ENCODE data around the gene DYRK1A.
"Not testable (repeated sequence)": the region's sequence is repeated elsewhere in the genome, so short reads cannot be mapped to it uniquely, and the experiment has no call there.

DYRK1A gene

GRCh38 chr21:37366482-37367316 is at the start of gene DYRK1A:
Gene DYRK1A, plus strand, starts transcription at chr21:37366773. Its CDS starts 53,602 bp downstream, at chr21:37420375.
- peak; percentile 96 to 97 for DNase-seq (ENCODE audit: low read depth in 2 of 2, low spot score in 1 of 2)

- no peak for DNase-seq (ENCODE audit: low read depth in 2 of 2, low spot score in 1 of 2)
Observed at GRCh38 chr21:37319551-37319950, 47.0 kb upstream of the DYRK1A start.

GRCh38 chr21:37322084-37322483 is 44.5 kb upstream of the DYRK1A start:
- DNase-seq (ENCODE audit: low read depth in 2 of 2, low spot score in 1 of 2), result no peak

- DNase-seq (ENCODE audit: low read depth in 2 of 2, low spot score in 1 of 2), result no peak
Observed at GRCh38 chr21:37324558-37324957, 42.0 kb upstream of the DYRK1A start.

GRCh38 chr21:37328147-37328546 is 38.4 kb upstream of the DYRK1A start:
- DNase-seq (ENCODE audit: low read depth in 2 of 2, low spot score in 1 of 2), result not testable (repeated sequence)

GRCh38 chr21:37331411-37331810 is 35.2 kb upstream of the DYRK1A start:
- no peak for DNase-seq (ENCODE audit: low read depth in 2 of 2, low spot score in 1 of 2)

GRCh38 chr21:37335053-37335452 is 31.5 kb upstream of the DYRK1A start:
- no peak for DNase-seq (ENCODE audit: low read depth in 2 of 2, low spot score in 1 of 2)

- no peak for DNase-seq (ENCODE audit: low read depth in 2 of 2, low spot score in 1 of 2)
Observed at GRCh38 chr21:37337179-37337578, 29.4 kb upstream of the DYRK1A start.

- DNase-seq (ENCODE audit: low read depth in 2 of 2, low spot score in 1 of 2), result no peak
Observed at GRCh38 chr21:37337831-37338230, 28.7 kb upstream of the DYRK1A start.

- no peak for DNase-seq (ENCODE audit: low read depth in 2 of 2, low spot score in 1 of 2)
Observed at GRCh38 chr21:37338671-37339551, 27.7 kb upstream of the DYRK1A start.

- DNase-seq (ENCODE audit: low read depth in 2 of 2, low spot score in 1 of 2), result no peak
Observed at GRCh38 chr21:37339552-37339939, 27.0 kb upstream of the DYRK1A start.

- no peak for DNase-seq (ENCODE audit: low read depth in 2 of 2, low spot score in 1 of 2)
Observed at GRCh38 chr21:37341254-37341960, 25.2 kb upstream of the DYRK1A start.

GRCh38 chr21:37342046-37342632 is 24.4 kb upstream of the DYRK1A start:
- DNase-seq (ENCODE audit: low read depth in 2 of 2, low spot score in 1 of 2), result no peak

GRCh38 chr21:37346841-37347430 is 19.6 kb upstream of the DYRK1A start:
- DNase-seq (ENCODE audit: low read depth in 2 of 2, low spot score in 1 of 2), result no peak

- no peak for DNase-seq (ENCODE audit: low read depth in 2 of 2, low spot score in 1 of 2)
Observed at GRCh38 chr21:37348664-37349063, 17.9 kb upstream of the DYRK1A start.

- DNase-seq (ENCODE audit: low read depth in 2 of 2, low spot score in 1 of 2), result no peak
Observed at GRCh38 chr21:37350472-37350871, 16.1 kb upstream of the DYRK1A start.

GRCh38 chr21:37356706-37357105 is 9.9 kb upstream of the DYRK1A start:
- DNase-seq (ENCODE audit: low read depth in 2 of 2, low spot score in 1 of 2), result no peak

- DNase-seq (ENCODE audit: low read depth in 2 of 2, low spot score in 1 of 2), result no peak
Observed at GRCh38 chr21:37357691-37358090, 8.9 kb upstream of the DYRK1A start.

GRCh38 chr21:37358397-37358796 is 8.2 kb upstream of the DYRK1A start:
- no peak for DNase-seq (ENCODE audit: low read depth in 2 of 2, low spot score in 1 of 2)

- no peak for DNase-seq (ENCODE audit: low read depth in 2 of 2, low spot score in 1 of 2)
Observed at GRCh38 chr21:37363936-37364335, 2.6 kb upstream of the DYRK1A start.

GRCh38 chr21:37364722-37365121 is 1.9 kb upstream of the DYRK1A start:
- DNase-seq (ENCODE audit: low read depth in 2 of 2, low spot score in 1 of 2), result no peak
